Measurements from ENCODE around the gene GREB1L. TPM values are rescaled to one million over a fixed set of nuclear protein-coding genes. Genes with fewer than 3 reads are reported as not detected.
"Not testable (repeated sequence)": the region's sequence is repeated elsewhere in the genome, so short reads cannot be mapped to it uniquely, and the experiment has no call there.

The GREB1L gene
- polyA plus RNA-seq (2012; ENCODE audit: insufficient read depth, insufficient read length) = 0.61 TPM

DNA sequence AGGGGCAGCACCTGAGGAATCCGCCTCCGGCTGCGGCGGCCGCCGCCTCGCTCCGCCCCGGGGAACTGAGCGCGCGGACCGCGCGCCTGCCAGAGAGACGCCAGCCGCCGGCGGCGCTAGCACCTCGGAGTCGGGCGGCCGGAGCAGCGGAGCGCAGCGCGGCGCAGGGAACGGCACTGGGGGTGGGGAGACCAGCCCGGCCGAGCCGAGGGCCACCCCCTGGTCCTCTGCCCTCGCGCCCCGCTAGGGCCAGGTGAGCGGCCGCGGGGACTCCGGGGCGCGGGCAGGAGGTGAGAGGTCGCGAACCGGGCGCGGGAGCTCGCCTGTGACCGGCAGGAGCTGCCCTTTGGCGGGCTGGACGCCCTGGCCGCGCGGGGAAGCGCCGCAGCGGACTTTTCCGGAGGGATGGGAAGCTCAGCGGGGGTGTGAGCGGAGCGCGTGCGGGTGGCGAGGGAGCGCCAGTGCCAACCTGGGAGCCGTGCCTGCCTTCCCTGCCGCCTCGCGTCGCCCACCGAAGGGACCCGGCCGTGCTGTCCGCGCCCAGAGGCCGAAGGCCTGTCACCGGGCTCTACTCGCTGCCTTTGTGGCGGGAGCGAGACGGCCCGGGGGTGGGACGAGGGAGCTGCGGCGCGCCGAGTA is at the start of gene GREB1L:
Gene GREB1L (plus strand): TSS at position 92 of the 639 bp plus-strand sequence. CDS start 141,287 bp downstream, outside the sequence.
- DNase-seq (ENCODE audit: low read depth, low spot score) = no peak
- no peak within 1 kb of the TSS for H3K4me3 ChIP-seq (ENCODE audit: low read length)

DNA sequence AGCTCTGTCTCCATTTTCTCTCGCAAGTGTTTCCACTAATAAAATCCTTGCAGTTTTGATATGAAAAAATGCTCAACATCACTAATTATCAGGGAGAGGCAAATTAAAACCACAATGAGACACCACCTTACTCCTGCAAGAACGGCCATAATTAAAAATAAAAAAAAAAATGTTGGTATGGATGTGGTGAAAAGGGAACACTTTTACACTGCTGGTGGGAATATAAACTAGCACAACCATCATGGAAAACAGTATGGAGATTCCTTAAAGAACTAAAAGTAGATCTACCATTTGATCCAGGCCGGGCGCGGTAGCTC is 49.8 kb upstream of the GREB1L start:
- DNase-seq (ENCODE audit: low read depth, low spot score) = no peak
- no peak overlapping the region for H3K4me3 ChIP-seq (ENCODE audit: low read length)

- H3K4me3 ChIP-seq (ENCODE audit: low read length) = no peak overlapping the region
- DNase-seq (ENCODE audit: low read depth, low spot score) = peak; percentile 31
Measured at GRCh38 chr18:21194871-21195771, 46.9 kb upstream of the GREB1L start.

DNA sequence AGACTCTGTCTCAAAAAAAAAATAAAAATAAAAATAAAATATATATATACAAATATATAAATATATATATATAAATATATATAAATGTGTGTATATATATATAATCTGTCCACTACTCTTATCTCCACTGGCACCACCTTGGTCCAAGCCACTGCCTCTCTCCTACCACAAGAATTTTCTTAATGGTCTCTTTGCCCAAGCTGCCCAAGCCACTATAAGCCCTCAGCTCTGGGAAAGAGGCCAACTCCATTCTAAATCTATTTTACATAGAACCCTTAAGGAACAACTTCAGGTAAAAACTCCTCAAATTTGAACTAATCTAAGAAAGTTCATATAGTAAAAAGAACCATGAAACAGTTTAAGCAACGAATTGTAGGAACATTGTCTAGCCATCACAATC is 45.6 kb upstream of the GREB1L start:
- H3K4me3 ChIP-seq (ENCODE audit: low read length) = no peak overlapping the region
- no peak for DNase-seq (ENCODE audit: low read depth, low spot score)

DNA sequence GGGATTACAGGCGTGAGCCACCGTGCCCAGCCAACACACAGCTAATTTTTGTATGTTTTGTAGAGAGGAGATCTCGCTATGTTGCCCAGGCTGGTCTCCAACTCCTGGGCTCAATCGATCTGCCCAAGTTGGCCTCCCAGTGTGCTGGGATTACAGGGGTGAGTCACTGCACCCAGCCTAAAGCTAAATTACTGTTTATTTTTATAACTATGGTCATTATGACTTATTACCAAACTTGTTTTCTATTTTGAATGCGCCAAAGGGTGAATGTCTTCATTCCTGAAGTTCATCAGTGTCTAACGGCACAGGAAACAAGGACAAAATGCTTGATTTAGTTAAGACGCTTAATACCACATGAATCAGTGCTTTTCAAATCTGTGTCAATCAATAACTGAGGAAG is 38.9 kb upstream of the GREB1L start:
- DNase-seq (ENCODE audit: low read depth, low spot score) = no peak
- H3K4me3 ChIP-seq (ENCODE audit: low read length) = no peak overlapping the region

DNA sequence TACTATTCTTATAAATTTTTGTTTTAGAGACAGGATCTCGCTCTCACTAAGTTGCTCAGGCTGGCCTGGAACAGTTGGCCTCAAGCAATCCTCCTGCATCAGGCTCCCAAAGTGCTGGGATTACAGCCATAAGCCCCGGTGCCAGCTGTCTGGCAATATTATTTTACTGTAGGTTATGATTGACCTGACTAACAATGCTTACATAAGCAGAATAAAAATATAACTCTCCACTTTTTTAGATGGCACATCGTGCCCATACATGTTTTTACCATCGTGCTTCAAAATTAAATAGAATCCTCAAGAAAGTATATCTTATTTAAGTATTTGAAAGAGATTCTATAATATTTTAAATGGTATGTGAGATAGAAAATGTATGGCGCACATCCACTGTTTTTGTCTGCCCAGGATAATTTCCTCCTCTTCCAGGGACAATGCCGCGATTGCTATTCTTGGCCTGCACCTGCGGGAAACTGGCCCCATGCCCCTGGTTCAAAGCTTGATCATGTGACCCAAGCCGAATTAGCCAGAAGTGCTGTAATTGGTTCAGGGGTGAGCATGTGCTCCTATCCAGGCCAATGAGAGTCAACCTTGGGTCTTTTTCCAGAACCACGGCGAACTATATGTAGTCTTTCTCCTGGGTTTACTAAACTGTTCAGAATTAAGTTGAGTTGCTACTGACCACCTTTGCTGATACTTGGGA is 38.3 kb upstream of the GREB1L start:
- H3K4me3 ChIP-seq (ENCODE audit: low read length) = no peak overlapping the region
- no peak for DNase-seq (ENCODE audit: low read depth, low spot score)

DNA sequence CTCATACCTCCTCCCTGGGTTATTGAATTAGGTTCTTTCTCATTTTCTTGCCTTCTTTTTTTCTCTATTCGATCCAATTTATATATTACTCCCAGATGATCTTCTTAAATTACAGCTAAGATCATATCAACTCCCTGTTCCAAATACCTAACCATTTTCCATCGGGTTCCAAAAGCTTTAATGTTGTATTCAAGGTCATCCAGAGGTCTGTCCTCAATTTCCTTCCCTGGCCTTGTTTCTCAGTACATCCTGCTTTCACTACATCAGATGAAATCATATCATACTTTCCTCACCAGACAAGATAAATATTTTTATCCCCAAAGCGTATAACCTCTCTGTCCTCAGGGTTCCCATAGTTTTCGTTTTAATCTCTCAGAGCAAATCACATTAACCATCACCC is 36.3 kb upstream of the GREB1L start:
- DNase-seq (ENCODE audit: low read depth, low spot score) = no peak
- H3K4me3 ChIP-seq (ENCODE audit: low read length) = no peak overlapping the region

GRCh38 chr18:21210278-21210677 is 31.8 kb upstream of the GREB1L start:
- no peak for DNase-seq (ENCODE audit: low read depth, low spot score)
- H3K4me3 ChIP-seq (ENCODE audit: low read length) = no peak overlapping the region

DNA sequence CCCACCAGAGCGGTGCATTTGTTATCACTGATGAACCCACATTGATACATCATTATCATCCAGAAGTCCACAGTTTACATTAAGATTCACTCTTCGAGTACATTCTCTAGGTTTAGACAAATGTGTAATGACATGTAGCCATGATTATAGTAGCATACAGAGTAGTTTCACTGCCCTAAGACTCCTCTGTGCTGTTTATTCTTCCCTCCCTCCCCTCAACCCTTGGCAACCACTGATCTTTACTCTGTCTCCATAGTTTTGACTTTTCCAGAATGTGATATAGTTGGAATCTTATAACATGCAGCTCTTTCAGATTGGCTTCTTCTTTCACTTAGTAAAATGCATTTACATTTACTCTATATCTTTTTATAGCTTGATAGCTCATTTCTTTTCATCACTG is 31.2 kb upstream of the GREB1L start:
- no peak overlapping the region for H3K4me3 ChIP-seq (ENCODE audit: low read length)
- DNase-seq (ENCODE audit: low read depth, low spot score) = no peak

GRCh38 chr18:21214409-21214808 is 27.6 kb upstream of the GREB1L start:
- not testable (repeated sequence) for H3K4me3 ChIP-seq (ENCODE audit: low read length); DNase-seq (ENCODE audit: low read depth, low spot score)

DNA sequence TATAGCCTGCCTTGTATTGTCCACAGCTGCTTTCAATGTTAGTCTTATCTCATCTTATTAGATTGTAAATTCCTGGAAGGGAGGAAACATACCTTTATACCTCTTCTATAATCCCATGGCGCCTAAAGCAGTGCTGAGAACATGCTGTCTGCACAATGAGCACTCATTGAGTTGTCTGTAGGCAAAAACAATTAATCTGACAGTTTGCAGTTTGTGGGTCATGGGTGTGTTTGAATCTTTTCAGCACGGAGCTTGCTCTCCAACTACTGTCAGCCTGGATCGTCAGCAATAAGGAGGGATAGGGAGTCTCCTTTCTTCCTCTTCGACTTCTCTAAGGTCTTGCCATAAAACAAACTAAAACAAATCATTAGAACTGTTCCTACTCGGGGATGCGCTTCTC is 26.5 kb upstream of the GREB1L start:
- H3K4me3 ChIP-seq (ENCODE audit: low read length) = no peak overlapping the region
- DNase-seq (ENCODE audit: low read depth, low spot score) = no peak

DNA sequence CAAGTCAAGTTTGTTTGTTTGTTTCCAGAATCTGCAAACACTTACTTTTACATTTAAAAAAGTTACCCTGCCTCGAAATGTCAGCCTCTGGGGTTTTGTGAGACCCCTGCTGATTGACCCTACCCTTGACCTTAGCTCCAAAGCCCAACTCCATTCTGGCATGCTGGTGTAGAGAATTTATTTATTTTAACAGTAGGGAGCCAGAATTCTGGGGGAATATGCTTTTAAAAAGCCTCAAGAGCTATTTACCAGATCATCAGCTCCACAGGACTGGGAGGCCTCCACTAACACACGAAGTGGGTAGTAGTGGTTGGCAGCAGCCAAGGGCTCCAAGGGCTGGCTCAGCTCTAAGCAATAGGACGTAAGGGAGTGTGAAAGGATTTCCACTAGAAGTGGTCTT is 23.2 kb upstream of the GREB1L start:
- DNase-seq (ENCODE audit: low read depth, low spot score) = no peak
- no peak overlapping the region for H3K4me3 ChIP-seq (ENCODE audit: low read length)

DNA sequence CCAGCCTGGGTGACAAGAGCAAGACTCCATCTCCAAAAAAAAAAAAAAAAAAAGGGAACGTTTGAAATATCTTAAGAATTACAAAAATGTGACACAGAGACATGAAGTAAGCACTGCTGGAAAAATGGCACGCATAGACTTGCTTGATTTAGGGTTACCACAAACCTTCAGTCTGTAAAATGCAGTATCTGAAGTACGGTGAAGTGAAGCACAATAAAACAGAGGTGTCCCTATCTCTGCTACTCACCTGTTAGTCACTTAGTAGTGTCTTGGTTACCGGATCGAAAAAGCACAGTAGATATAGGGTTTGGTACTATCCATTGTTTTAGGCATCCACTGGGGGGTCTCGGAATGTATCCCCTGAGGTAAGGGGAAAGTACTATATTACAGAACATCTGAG is 11.6 kb upstream of the GREB1L start:
- no peak overlapping the region for H3K4me3 ChIP-seq (ENCODE audit: low read length)
- DNase-seq (ENCODE audit: low read depth, low spot score) = no peak

DNA sequence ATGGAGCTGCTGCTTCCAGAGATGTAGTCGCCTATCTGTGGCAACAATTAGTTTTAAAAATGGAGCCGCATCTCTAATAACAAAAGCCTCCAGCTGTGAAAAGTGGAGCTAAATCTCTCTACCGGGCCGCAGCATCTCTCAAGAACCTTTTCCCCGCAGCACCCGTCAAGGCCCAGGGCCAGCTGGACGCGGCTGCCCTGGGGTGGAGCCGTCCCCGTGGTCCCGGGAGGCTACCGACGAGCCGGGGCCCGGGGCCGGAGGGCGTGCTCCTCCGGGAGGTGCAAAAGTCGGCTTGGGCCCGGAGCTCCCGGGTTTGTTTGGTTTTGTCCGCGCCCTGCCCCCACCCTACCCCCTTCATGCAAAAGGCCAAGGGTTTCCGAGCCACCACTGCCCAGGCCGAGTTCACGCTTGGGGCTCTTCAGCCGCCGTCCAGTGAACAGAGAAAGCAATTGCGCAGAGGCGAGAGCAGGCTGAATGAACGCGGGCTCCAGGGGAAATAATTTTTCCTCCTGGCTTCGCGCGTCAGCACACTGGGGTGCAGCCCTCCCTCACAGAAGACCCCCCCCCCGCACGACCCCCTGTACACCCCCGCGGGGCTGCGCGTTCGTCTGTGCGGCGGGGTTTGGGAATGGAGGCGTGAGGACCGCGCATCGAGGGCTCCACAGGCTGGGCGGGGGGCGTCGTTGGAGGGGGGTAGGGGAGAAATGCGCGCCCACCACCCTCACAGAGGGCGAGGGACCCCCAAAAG is 557 bp upstream of the GREB1L start:
- H3K4me3 ChIP-seq (ENCODE audit: low read length) = no peak overlapping the region
- DNase-seq (ENCODE audit: low read depth, low spot score) = no peak

- H3K4me3 ChIP-seq (ENCODE audit: low read length) = no peak overlapping the region
- DNase-seq (ENCODE audit: low read depth, low spot score) = no peak
Measured at GRCh38 chr18:21242780-21243401, 859 bp downstream of the GREB1L start.

DNA sequence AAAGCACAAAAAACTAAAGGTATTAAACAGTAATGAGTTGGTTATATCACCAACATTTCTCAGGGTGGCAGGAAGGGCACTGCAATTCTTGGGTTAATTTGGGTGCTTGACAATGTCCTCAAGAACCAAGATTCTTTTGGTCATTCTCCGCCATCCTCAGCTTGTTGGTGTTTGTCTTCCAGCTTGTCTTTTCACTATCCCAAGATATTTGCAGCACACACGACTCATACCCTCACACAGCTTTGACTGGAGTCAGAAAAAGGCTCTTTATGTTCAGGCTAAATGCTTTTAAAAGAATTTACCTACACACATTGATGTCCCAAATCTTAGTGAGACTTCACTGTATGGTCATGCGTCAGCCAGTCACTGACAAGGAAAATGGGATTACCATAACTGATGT is 12.5 kb downstream of the GREB1L start:
- H3K4me3 ChIP-seq (ENCODE audit: low read length) = no peak overlapping the region
- DNase-seq (ENCODE audit: low read depth, low spot score) = no peak

- H3K4me3 ChIP-seq (ENCODE audit: low read length) = no peak overlapping the region
- DNase-seq (ENCODE audit: low read depth, low spot score) = no peak
Measured at GRCh38 chr18:21255211-21255610, 13.2 kb downstream of the GREB1L start.

GRCh38 chr18:21257386-21257785 is 15.4 kb downstream of the GREB1L start:
- DNase-seq (ENCODE audit: low read depth, low spot score) = no peak

DNA sequence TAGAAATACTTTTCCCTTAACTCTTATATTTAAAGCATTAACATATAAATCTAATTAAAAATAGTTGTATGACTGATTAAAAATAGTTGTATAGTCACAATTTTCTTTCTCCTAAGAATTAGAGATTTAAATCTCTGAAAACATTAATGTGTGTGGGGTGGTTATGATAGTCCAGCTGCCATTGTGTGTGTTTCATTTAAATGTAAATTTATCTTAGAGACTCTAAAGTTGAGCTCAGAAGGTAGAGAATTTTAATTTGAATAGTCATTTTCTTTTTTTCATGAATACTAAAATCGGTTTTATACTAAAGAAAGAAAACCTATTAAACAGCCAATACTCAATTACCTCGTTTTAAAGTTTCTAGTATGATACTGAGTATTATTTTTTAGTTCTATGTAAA is 18.6 kb downstream of the GREB1L start:
- no peak for DNase-seq (ENCODE audit: low read depth, low spot score)
- no peak overlapping the region for H3K4me3 ChIP-seq (ENCODE audit: low read length)

More at GRCh38 chr18:21257386-21257785, 15.4 kb downstream of the GREB1L start:
- no peak overlapping the region for H3K4me3 ChIP-seq (ENCODE audit: low read length)
